Measurements from ENCODE around the gene RARG.

RARG gene

DNA sequence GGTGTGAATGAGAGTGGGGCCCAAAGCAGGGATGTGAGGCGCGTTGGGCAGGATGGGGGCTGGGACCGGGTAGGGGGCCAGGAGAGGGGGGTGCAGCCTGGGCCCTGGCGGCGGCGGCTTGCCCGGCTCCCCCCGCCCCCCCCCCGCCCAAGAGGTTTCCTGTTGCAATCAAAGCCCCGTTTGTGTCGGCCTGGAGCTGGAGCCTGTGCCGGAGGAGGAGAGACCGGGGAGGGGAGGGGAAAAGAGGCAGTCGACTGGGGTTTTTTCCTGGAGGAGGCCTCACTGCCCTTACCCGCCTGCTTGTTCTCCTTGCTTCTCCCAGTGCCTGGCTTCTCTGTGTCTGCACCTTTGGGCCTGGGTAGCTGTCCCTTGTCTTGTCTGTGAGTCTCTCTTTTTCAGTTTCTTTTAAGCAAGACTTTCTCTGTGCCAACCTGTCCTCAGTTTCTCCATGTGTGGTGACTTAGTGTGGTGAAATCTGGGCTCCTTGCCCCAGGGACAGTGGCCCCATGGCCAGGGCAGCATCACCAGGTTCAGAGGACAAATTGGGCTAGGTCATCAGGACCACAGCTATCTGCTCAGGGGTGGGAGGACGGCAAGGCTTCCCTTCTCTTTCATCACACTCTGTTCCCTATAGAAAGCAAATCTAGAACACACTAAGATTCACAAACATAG is 8.5 kb downstream of the RARG start:
- no peak for DNase-seq

DNA sequence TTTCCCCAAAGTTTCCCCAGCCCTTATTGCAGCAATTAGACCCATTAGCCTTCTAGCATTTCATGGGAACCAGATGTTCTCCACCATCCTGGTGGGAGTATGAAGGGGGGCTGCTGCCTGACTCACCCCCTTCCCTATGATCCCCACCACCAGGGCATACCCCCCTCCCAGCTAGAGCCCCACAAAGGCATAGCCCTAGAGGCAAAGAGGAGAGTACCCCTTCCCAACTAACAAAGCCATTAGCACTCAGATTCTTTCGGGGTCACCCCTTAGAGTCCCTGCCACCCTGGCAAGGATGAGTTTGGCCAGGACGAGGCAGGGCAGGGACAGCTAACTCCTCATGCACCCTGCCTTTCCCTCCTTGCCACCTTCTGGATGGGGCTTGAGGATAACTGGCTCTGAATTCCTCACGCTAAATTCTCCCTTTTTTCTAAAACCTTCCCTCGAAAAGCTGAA is 9.2 kb downstream of the RARG start:
- no peak for DNase-seq

DNA sequence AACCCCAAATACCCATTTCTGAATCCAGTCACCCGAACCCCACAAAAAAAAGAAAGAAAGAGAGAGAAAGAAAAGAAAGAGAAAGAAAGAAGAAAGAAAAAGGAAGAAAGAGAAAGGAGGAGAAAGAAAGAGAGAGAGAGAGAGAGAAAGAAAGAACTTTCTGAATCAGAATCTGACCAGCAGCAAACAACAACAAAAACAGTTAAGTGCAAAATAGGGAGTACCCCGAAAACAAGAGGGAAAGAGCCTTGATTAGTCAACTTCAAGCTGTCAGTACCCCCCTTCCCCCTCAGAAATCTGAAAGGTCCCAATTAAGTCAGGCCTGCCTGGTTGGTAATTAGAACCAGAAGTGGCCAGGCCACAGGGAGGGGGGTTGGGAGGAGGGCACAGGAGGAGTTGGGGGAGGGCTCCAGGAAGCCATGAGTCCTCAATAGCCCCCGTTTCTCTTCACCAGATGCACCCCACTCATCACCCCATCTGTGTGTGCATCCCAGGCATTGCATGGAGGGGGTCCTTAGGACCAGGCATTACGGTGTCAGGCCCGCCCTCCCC is 9.8 kb downstream of the RARG start:
- no peak for DNase-seq

DNA sequence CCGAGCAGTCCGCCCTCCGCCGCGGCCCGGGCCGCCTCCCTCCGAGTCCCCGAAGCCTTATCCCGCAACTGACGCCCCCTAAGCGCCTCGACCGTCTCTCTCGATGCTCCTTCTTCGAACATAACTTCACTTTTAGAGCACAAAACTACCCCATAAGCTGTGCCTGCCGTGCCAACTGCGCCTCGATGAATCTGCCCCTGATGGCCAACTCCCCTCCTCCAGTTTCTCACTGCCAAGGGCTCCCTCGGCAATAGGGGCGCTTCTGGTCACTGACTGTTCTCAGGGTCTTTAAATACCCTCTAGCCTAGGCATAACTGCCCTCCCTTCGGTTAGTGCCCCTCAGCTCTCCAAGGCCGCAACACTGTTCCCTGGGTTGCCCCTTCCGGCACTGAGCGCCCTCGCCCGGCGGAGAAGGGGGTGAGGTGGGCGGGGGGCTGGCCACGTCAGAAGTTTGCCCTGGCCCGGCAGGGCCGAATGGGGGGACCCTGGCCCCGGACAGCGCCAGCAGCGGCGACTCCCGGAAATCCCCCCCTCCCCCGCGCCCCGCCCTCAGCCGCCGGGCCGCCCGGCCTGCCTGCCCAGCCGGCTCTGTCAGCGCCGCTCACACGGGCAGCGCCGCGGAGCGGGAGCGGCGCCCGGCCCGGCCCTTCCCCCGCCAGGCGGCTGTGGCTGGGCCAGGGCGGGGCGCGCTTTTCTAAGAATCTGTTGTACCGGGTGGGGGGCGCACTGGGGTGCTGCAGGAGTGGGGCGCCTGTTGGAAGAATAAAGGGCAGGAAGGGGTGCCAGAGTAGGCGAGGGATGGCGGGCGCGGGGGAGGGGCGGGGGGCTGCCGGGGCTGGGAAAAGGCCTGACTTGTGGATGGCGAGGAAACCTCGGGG is 10.6 kb downstream of the RARG start:
- DNase-seq, result no peak

DNA sequence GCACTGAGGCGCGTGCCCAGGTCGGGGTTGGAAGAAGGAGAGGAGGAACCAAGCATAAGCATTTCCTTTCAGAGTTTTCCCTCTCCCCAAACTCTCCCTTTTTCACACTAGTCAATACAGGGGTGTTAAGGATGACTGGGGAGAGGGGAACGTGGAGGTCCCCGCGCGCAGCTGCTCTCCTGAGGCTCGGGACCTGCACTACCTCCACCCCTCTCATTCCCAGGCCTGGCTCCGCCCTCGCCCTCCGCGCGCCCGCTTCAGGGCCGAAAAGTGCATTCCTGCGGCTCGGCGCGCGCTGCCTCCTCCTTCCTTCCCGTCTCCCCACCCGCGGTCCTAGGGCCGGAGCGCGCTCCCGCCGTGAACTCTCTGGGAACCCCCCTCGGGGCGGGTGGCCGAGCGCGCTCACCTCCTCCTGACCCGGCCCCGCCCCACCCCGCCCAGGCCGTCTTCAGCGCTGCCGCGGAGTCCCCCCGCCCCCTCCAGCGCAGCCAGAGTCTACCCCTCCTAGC is 11.3 kb downstream of the RARG start:
- peak; percentile 59 to 63 for DNase-seq

DNA sequence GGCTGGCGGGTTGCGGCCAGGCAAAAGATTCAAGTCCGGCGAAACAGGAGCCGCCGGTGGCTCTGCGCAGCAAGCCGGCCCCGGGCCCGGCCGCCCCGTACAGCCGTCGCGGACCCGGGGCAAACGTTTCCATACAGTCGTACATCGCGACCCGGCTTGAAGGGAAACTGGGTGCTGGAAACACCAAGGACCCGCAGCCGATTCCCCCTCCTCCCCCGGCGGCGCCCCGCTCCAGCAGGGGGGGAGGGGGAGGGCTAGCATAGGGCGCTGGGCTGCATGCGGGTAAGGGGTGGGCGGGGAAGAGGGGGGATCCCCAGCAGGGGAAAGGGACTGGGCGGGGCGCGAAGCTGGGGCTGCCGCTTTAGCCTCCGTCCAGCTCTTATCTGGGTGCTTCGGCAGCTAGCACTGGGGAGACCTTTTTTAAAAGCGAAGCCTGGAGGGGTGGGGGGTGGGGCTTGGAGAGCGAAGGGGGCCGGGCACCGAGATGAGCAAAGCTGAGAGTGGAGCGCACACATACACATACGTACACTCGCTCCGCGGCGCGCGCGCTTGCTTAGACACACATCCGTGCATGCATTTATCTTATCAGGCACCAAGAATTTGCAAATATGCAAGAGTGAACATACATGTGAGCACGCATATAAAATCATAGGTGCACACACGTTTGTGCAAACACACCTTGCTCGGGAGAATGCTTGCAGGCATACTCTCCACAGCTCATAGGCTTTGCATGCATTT is 11.9 kb downstream of the RARG start:
- peak; percentile 69 to 70 for DNase-seq

DNA sequence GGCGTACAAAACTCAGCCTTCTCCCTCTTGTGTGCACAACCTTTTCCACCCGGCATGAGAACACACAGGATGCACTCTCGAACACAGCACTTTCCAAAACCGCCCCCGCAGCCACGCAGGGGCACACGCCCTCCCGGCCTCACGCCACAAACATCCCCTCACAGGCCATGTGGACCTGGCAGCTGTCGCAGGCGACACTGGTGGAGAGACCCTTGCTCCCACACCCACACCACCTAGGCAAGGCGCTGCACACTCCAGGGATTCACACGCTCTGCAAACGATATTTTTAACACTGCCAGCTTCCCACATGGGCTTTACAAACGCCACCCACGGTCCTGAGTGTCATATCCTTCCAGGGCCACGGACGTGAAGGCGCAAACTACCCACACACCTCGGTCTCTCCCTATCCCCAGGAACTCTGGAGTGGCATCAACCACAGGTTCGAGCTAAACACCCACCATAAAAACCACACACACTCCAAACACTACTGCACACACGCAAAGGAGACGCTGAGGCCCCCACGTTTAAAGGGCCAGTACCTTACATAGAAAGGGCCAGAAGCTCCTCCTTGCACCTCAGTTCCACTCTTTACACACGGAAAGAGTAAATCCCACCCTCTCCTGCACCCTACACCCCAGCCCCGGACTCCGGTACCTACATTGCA is 12.6 kb downstream of the RARG start:
- peak; percentile 54 to 63 for DNase-seq

DNA sequence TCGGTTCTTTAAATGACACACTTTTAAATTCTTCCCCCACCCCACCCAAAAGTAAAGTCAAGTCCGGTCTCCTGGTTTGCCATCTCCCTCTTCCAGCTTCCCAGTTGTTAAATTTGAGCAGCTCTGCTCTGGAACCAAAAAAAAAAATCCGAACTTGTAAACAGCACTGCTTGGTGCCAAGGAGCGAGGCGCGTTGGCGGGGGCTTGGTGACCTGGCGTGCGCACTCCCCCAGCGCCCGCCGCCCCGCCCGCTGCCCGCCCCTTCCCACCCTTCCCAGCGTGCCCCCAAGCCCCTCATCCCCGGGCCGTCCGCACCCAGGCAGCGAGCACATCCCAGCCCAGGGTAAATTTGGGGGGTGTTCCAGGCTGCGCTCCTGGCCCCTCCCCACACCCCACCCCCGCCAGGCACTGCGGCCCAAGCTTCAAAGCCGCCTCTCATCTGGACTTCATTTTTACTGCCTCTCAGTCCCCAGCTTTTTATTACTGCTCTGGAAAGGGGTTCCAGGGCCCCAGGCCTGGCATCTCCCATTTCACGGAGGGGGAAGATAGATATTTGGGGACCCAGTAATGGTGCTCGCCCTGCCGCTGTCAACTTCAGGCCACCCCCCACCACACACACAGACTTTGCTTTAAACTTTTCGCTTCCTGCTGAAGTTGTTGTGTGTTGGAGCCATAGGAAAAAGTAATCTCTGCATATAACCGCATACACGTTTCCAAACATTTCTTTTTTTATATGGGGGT is 13.3 kb downstream of the RARG start:
- no peak for DNase-seq

DNA sequence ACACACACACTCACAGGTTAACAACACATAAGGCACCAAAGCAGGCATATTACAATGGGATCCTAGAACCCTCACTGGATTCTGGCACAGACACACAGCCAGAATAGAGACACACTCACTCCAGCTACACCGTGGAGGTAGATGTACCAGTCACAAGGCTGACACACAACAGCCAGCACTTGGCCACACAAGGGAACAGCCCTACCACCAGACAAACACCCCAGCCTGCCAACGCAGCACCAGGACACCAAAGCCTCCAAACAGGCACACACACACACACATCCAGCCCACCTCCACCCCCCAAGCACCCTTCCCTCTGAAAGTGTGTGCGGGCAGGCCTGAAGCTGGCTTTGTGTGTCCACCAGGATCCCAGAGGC is 14.1 kb downstream of the RARG start:
- DNase-seq, result no peak

DNA sequence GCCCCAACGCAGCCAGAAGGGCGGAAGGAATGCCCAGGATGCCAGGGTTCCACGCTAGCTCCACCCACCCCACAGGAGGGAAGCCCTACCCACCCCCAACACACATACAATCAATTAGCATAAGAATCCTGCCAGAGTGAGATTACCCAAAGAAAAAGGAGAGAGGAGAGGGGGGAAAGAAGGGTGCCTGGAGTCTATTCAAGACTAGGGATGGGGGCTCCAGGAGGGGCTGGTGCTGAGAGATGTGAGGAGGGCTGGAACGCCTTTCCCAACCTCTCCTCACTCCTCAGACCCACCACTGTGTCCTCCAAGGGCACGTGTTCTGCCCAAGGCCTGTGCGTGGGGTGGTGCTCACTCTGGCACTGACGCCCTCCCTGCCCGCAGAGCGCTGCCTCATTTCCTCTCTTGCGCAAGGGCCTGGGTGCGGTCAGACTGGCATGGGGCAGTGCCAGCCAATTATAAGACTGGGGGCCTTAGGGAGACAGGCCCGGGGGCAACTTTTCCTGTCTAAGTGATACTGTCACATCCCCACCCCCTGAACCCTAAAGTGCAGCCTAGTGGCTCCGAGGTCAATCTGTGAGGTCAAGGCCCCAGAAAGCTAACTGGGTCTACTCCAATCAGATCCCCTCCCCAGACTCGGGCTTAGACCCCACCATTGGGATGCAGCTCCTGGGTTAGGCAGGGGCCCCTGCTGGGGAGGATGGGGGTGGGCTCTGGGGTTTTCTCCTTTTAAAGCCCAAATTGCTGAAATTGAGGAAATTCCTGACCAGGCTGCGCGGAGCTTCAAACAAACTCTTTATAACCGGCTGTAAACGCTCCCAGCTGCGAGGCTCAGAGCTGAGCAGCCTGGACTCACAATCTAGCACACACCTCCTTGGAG is 14.7 kb downstream of the RARG start:
- no peak for DNase-seq

DNA sequence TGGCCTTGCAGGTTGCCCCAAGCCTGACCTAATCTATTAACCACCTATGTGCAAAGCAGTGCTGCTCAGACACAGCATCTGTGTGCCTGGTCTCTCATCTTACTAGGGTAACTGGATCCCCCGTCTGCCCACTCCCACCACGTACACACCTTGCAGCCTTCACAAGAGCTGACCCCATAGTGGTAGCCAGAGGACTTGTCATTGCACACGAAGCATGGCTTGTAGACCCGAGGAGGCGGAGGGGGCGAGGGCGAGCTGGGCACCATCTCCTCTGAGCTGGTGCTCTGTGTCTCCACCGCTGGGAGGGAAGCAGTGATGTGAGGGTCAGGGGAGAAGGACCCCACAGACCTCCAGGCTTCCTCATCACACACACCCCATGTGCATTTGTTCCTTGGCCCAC is 16.5 kb downstream of the RARG start:
- no peak for DNase-seq

DNA sequence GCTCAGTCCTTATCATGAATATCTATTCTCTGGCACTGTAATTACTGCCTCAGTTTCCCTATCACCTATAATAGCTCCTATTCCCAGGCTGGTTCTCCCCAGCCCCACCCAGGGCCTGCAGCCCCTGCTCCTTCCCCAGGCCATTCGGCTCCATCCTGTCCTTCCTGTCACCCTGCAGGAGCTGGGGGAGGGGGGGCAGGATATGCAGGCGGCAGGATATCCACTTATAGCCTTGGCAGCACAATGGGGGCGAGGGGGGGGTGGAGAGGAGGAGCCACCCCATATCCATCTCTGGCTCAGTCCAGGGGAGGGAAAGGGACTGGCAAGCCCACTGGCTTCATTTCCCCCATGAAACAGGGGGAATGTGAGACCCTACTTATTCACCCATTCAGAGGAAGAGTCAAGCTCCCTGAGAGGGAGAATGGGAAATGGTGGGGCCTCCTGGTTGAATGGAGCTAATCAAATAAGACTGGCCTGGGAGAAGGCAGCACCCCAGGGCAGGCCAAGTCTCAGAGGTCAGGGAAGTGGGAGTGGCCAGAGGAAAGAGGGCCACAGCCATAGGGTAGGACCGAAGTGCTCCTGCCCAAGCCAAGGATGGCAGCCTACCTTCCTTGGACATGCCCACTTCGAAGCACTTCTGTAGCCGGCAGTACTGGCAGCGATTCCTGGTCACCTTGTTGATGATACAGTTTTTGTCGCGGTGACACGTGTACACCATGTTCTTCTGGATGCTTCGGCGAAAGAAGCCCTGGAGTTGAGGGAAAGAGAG is 17.1 kb downstream of the RARG start:
- no peak for DNase-seq

DNA sequence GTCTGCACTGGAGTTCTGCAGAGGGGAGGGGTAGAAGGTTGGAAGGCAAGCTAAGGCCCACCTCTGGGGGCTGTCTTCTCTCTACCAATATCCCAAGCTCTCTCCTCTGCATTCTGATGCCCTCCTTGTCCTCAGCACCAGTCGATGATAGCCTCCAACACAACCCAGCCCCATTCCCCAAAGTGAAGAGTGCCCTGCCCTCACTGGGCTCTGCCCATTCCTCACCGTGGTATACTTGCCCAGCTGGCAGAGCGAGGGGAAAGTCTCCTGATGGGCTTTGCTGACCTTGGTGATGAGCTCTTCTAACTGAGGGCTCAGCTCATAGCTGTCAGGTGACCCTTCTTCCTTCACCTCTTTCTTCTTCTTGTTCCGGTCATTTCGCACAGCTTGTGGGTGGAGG is 17.8 kb downstream of the RARG start:
- DNase-seq, result no peak

DNA sequence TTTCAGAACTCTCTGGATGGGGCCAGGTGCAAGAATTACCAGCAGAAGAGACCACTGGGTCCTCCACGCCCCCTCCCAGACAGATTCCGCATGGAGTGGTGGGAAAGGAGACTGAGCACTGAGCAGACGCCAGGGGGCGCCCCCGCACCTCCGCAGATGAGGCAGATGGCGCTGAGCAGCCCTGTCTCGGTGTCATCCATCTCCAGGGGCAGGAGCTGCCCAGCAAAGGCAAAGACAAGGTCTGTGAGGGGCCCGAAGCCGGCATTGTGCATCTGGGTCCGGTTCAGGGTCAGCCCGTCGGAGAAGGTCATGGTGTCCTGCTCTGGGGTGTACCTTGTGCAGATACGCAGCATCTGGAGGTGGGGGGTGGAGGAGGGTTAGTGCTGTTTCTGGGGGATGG is 18.7 kb downstream of the RARG start:
- DNase-seq, result peak; percentile 81 to 83

DNA sequence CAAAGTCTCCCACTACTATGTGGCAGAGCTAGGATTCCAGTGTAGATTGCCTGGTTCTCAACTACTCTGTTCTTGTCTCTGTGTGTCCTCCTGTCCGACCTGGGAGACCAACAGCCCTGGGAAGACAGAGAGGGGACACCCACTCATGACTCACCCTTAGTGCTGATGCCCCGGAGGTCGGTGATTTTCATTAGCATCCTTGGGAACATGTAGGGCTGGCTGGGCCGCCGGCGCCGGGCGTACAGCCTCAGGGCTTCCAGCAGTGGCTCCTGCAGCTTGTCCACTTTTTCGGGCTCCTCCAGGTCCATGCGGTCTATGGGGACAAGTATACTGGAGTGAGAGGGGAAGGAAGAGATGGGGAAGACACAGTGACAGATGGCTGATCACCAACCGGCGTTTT is 19.1 kb downstream of the RARG start:
- no peak for DNase-seq

DNA sequence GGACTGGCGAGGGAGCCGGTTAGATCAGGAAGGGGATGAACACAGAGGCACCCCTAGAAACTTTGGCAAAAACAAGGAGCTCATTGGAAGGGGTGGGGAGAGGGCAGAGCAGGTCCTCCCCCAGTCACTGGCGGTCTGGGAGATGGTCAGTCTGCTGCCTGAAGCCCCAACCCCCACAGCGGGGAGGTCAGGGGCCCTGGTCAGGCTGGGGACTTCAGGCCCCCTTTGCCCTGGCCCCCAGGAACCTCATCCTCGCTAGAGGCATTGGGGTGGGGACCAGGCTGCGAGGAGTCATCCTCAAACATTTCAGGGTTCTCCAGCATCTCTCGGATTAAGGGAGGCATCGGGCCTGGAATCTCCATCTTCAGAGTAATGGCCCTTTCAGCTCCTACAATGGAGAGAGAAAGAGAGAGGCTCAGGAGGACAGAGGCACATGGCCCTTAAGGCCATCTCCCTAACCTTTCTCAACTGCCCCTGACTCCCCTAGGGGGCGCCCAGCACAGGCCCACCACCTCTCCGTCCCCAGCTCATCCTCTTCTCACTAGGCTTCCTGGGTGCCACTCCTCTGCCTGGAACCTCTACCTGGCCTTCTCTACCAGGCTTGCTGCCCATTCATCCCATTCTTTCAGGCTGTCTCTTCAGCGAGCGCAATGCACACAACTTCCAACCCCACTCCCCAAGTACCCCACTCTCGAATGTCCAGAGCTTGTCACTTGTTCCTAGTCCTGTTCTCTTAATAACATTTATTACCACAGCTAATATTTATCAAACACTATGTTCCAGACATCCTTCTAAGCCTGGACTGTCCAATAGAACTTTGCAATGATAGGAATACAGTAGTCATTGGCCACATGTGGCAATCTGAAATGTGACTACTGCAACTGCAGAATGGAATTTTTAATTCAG is 20.3 kb downstream of the RARG start:
- no peak for DNase-seq

DNA sequence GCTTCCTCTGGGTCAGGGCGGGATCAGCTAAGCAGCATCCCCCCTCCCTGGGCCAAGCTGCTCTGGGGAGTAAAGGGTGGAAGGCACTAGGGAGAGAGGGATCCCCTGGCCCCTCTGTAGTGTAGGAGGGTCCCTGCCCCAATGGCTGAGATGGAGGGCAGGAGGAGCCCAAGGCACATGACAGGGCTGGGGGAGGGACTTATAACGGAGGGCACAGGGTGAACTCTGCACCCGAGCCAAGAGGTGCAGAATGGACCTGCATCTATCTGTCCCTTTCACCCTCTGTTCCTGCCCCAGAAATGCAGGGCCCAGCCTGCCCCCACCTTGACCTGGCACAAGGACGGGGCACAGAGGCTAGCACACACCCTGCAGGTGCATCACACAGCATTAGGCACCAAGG is 21.2 kb downstream of the RARG start:
- DNase-seq, result no peak

DNA sequence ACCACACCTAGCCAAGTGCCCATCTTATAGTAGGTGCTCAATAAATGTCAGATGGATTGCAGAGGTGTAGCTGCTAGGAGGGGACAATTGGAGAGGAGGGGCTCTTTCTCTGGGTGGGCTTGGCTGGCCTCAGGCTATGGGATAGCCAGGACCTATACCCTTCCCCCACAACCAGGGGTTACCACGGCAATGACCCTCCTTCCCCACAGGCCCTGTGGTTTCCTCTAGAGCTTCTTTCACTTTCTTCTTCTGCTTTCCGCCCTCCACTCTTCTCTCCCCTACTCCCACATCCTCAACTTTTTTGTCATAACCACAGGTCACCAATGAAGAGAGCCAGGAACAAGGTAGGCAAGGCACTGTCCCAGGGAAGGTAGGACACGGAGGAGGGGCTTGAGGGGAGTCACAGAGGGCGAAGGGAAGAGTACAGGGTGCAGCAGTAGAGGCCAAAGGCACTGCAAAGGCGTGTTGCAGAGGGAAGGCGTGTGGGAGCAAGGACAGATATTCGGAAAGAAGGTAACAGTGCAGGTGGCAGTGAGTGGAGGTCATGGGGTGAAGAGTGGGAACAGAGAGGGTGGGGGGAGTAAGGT is 23.0 kb downstream of the RARG start:
- no peak for DNase-seq

DNA sequence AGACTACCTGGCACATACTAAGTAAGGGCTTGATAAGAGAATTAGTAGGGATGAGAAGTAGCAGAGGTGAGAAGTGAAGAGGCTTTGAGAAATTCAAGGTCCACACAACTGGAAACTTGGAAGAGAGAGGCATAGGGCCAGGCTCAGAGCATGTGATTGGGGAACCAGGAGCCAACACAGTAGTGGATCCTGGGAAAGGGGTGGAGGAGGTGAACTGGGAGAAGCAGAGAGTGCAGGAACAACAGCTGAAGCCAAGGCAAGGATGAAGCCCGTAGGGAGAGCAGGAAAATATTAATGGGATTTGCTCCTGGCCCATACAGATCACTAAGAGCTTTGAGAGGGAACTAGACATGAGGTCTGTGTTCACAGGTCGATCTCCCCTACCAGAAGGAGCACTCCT is 23.6 kb downstream of the RARG start:
- DNase-seq, result no peak
